LNCAP (cell line): ENCODE results near the gene CGNL1.

Experiments used
- TF ChIP-seq, protein P1 (sequence below): fragments of 450-650 bp; IDR thresholded peaks from 2 replicates; pipeline ENCODE4 v1.5.1; 2017; ENCODE audit warnings: mild to moderate bottlenecking

CGNL1 gene

DNA sequence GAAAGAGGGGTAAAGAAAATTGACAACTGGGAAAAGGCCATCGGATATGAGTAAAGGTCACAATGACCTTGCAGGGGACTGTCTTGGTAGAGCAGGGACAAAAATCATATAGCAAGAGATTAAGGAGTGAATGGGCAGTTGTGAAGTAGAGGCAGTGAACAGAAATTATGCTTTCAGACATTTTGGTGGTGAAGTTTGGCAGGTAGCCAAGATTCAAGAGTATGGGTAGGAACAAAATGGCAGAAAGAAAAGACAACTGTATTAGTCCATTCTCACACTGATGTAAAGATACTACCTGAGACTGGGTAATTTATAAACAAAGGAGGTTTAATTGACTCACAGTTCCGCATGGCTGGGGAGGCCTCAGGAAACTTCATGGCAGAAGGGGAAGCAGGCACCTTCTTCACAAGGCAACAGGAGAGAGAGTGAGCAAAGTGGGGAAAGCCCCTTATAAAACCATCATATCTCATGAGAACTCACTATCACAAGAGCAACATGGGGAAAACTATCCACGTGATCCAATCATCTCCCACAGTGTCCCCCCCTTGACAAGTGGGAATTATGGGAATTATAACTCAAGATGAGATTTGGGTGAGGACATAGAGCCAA, 84.0 kb downstream of the CGNL1 start:
- TF ChIP-seq, protein P1, sequence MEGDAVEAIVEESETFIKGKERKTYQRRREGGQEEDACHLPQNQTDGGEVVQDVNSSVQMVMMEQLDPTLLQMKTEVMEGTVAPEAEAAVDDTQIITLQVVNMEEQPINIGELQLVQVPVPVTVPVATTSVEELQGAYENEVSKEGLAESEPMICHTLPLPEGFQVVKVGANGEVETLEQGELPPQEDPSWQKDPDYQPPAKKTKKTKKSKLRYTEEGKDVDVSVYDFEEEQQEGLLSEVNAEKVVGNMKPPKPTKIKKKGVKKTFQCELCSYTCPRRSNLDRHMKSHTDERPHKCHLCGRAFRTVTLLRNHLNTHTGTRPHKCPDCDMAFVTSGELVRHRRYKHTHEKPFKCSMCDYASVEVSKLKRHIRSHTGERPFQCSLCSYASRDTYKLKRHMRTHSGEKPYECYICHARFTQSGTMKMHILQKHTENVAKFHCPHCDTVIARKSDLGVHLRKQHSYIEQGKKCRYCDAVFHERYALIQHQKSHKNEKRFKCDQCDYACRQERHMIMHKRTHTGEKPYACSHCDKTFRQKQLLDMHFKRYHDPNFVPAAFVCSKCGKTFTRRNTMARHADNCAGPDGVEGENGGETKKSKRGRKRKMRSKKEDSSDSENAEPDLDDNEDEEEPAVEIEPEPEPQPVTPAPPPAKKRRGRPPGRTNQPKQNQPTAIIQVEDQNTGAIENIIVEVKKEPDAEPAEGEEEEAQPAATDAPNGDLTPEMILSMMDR = no peak

DNA sequence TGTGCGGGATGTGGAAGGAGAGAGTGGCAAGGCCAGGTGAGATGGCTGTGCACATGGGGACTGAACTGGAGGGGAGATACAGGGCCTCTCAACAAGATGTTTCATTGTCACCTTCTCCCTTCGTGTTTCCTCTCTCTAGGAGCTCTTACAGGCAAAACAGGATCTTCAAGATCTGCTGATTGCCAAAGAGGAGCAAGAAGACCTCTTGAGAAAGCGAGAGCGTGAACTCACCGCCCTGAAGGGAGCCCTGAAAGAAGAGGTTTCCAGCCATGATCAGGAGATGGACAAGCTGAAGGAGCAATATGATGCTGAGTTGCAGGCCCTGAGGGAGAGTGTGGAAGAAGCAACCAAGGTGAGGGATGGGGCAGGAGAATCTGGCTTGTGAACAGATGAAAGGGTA, 85.2 kb downstream of the CGNL1 start:
- TF ChIP-seq, protein P1 = no peak

DNA sequence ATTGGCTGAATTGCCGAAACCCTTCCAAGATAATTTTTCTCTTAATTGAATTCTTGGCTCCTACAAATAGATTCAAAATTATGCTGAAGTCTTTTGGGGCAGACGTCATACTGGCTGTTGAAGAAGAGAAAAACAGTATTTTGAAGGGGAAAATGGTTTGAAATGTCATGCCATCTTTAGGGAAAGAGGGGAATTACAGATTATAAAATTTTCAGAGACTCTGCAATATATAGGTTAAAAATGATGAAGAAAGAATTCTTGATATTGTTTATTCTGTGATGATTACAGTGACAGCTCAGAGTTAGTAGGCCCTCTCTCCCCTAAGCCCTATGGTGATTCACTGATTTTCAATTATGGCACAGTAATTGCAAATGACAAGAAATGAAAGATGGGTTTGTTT, 86.1 kb downstream of the CGNL1 start:
- TF ChIP-seq, protein P1 = 0 out of 2 replicates have a peak, but pooled peaks have one; percentile 12

DNA sequence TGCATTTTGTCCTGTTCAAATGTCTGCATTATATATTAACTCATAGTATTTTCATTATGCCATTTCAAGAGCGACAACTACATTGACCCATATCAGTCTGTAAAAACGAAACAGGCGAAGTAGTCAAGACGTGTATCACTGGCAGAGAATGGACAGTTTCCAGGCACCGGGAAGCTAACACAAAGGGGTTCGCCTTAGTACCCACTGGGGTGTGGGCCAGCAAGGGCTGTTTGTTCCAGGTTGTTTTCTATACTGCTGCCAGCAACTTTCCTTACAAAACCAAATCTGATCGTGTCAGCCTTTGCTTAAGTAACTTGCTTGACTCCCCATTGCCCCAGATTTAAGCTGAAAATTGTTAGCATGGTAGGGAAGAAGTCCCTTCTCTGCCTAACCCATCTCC, 87.1 kb downstream of the CGNL1 start:
- TF ChIP-seq, protein P1 = no peak

DNA sequence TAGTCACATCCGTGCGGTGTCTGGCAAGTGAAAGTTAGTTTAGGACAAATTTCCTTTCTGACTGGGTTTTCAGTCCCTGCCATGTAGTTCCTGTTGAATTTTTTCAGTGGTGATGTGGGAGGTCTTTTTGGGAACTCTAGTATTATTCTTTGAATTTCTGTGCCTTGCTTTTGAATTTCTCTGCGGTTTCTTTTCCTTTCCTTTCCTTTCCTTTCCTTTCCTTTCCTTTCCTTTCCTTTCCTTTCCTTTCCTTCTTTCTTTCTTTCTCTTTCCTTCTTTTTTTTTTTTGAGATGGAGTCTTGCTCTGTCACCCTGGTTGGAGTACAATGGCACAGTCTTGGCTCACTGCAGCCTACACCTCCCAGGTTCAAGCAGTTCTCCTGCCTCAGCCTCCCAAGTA, 88.2 kb downstream of the CGNL1 start:
- TF ChIP-seq, protein P1 = no peak

DNA sequence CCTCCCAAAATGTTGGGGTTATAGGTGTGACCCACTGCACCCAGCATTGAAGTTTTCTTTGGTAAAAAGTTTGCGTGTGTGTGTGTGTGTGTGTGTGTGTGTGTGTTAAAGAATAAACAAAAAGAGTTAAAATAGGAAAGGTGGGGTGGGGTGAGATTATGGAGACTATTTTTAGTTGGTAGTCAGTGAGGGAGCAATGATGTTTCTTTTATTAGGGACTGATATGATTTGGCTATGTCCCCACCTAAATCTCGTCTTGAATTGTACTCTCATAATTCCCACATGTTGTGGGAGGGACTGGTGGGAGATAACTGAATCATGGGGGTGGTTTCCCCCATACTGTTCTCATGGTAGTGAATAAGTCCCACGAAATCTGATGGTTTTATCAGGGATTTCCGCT, 92.2 kb downstream of the CGNL1 start:
- TF ChIP-seq, protein P1 = no peak

DNA sequence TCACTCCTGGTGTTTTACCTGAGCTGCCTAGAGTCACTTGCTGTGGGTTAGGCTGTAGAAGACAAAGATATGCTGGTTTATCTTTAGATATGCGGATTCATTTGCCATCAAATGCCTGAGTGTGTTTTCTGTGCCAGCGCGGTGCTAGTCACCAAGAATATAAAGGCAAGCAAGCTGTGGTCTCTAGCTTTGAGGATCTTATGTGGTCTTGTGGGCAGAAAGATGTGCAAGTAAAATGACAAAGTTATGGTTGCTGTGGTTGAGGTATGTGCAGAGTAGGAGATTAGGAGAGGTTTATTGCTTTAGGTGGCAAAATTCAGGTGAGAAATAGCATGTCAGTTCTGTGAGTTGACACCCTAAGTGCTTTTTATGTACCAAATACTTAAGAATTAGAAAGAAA, 94.2 kb downstream of the CGNL1 start:
- TF ChIP-seq, protein P1 = no peak

DNA sequence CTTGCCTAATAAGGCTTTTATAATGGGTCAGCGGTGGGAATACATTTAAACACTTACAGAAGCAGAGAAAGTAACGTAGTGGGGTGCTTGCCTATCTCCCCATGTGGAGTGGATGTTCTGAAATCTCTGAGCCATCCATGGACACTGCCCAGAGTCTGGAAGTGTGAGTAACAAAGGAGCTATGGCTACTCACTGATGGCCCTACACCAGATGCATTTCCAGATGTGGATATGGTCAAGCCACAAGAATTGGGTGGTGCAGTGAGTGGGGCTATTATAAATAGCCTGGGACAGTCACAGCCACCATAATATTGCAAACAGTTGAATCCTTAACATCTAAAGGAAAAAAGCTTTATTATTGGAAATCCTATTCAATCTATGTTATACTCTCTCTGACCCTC, 96.6 kb downstream of the CGNL1 start:
- TF ChIP-seq, protein P1 = no peak
